GM21619 (cell line): ENCODE measurements around the gene COX5A.
A peak's percentile ranks its signal among the peaks of the same experiment; 100 is the strongest.

Source experiments
- ATAC-seq: cut with Tn5 transposase; IDR thresholded peaks from one replicate; pipeline ENCODE4 v1.9.1; 2021; ENCODE audit not compliant: unreplicated experiment

COX5A gene

DNA sequence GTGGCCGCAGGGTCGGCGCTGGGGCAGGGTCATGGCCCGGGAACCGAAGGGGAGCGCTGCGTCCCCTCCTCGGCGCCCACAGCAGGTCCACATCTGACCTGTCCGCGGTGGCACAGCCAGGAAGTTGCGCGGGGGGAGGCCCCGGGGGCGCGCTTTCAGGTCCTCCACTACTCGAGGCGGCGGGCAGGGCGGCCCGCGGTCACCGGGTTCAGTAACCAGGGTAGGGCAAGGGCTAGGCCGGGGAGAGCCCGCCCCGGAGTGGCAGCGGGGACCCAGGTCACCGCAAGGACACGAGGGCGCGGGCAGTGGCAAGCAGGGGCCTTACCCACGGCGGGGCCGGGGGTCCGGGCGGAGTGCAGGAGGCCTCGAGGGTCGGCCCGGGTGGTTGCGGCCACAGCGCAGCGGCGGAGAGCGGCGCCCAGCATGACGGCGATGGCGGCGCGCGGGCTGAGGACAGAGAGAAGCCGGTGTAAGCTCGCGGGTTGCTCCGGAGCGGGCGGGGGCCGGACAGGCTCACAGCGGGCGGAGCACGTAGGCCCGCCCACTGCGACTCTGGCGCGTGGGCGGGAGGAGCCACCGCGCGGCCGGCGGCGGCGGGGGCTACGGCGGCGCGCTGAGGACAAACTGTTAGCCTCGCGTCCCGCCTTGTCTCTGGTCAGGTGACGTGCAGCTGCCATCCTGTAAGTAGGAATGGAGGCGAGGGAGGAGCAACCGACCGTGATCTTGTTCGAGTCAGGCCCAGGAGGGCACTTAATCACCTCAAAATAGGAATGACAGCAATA, at the start of gene COX5A:
COX5A (minus strand) TSS at position 484 of the 782 bp plus-strand sequence; CDS start at position 425, 59 bp downstream.
- peak; percentile 83 for ATAC-seq

DNA sequence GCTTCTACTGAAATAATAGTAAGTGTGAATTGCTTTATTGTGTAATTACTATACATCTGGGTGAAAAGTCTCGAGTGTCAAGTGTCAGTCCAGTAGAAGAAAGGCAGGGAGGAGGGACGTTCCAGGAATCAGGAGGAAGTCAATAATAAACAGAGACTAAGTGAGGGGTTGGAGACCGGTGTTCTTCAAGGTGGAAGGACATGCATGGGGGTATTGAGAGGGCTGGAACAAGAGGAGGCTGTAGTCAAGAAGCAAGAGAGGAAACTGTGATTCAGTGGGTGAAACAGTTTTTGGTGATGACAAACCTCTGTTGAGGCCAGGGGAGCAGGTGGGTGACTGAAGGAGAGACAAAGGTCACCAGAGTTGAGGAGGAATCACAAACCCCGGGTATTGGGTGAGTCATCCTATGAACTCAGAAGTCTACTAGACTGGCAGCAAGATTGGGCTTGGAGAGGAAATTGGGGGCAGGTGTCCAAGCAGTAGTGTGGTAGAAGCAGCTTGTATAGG, 45.9 kb upstream of the COX5A start:
- ATAC-seq, result no peak

DNA sequence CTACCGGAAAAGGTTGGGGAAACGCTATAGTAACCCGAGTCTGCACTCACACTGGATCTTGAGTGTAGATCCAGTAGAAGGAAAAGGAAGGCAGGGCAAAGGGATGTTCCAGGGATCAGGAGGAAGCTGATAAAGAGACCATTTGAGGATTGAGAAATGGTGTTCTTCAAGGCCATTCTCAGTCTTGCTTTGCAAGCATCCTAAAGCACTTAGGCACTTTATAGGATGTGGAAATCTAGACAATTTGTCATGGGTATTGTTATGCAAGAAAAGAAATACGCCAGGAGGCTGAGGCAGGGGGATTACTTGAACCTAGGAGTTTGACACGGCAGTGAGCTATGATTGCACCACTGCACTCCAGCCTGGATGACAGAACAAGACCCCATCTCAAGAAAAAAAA, 44.3 kb upstream of the COX5A start:
- ATAC-seq, result no peak

DNA sequence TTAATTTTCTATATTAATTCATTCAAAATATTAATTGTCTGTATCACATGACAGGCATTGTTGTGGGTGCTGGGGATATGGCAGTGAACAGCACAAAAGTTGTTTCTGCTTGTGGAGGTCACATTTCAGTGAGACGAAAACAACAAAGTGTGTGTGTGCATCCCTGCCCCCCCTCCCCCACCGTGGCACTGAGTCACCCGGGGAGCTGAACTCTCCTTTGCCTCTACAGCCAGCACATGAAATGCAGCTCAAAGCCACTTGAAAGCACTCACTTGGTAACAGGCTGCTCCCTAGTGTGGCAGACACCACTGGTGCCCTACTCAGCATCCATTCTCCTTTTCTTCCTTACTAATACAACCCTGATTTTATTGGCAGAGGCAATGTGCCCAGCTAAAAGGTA, 40.6 kb upstream of the COX5A start:
- no peak for ATAC-seq

DNA sequence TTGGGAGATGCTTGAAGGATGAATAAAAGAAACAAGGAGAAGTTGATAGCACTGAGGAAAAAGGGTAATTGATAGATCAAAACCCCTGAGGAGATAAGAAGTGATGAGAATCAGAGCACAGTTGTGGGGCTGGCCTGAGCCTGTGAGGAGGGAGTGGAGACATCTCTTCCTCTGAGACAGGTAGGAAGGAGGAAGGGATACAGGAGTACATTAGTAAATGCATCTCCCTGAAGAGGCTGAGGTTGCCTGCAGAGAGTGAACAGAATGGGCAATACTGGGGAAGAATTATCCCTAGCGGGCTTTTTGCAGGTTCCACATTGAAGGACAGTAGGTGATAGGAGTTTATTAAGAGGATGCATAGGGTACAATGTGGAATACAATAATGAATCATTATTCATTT, 40.2 kb upstream of the COX5A start:
- ATAC-seq, result no peak

DNA sequence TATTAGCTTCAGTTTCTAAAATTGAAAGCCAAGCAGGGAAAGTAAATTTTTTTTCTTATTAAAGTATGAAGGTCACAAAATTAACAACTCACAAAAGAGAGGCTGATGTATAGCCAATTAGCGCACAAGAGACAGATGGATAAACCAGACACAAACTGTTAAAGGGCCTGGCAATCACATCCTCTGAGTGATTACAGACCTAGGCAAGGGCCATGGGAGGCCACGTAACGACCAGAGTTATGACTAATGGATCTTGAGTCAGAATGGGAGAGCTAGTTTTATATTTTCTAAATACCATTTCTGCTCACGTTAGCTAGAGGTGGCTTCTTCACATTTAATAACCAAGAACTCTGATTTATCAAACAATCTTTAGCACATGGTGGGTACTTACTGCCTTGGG, 39.7 kb upstream of the COX5A start:
- no peak for ATAC-seq

DNA sequence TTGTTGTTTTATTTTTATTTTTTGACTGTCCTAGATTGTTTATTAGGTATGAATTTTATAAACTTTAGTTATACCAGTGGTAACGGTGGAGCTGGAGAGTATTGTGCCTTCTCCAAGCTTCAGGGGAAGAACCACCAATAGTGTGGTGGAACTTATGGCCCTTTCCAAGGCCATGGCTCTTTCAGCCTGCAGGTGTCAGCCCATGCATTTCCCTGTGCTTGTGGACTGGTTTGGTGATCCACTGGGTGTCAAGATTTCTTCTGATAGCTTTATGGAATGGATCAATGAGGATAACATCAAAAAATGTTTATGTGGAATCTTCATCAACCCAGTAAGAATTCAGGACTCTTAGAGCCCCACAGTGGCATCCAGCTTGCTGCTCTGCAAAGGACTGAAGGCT, 38.3 kb upstream of the COX5A start:
- ATAC-seq, result no peak

DNA sequence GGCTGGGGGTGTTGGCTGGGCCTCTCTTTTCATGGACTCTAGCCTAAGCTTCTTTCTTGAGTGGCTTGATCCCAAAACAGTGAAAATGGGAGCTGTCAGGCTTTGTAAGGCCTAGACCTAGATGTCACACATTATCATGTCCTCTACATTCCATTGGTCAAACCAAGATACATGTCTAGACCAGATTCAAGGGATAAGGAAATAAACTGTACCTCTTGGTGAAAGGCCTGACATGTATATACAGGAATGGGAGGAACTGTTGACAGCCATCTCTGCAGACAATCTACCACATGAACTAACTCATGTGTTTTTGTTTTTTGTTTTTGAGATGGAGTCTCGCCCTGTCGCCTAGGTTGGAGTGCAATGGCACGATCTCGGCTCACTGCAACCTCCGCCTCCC, 29.8 kb upstream of the COX5A start:
- ATAC-seq, result no peak

DNA sequence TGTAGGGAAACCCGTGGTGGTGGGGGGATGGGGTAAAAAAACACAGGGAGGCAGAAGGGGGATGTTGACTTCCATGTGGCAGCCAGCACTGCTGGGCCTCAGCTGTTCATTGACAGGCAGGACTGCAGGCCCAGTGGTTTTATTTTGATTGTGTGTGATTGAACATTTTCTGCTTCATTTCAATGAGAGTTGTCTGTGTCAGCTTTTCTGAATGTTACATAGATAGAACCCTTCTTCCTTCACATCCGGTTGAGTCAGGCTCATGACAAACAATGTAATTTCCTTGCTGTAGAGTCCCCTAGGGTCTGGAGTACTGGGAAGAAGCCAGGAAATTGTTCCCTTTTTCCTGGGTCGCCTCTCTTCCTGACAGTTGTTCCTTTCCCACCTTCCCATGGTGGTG, 26.9 kb upstream of the COX5A start:
- ATAC-seq, result no peak

DNA sequence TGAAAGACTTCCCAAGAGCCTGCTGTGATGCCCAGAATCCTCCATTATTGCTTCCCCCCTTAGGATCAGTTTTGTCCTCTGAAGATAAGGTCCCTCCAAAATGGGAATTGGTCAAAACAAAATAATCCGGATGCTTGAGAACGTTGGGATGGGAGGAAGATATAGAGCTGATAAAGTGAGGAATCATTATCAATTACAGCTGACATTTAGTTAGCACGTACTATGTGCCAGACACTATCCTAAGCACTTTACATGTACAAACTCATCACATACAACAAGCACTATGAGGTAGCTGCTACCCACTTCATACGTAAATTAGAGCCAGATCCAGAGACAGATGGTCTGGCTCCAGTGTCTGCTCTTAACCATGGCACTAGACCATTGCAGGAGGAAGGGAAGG, 25.3 kb upstream of the COX5A start:
- ATAC-seq, result no peak

DNA sequence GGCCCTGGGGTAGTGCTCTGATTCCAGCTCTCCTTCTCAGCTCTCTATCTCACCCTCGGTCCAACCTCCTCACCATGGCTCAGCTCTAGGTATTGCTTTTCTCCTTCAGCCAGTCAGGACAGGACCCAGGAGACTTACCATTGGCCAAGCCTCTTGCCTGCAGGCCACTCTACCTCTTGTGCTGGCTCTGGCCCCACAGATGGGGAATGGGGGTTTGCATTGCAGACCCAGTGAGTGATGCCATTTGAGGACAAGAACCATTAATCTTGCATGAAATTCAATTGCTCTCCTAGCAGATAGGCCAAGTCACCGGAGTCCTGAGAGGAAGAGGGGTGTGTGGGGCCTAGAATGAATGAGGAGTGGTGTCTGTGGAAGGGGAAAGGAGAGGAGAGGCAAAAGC, 24.8 kb upstream of the COX5A start:
- ATAC-seq, result no peak

DNA sequence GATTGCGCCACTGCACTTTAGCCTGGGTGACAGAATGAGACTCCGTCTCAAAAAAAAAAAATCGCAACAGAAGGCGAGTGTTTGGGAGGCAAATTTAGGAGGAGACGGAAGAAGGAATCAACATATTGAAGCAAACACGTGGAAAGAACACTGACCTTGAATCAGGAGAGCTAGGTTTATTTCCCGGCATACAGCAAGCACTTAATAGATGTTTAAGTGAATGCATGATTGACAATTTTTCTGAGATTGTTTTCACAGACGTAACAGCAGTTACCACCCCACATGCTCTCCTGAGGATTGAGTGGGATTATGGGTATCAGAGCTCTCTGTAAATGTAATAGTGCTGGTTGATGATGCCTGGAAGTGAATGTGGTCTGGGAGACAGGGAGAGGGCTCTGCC, 24.3 kb upstream of the COX5A start:
- no peak for ATAC-seq

DNA sequence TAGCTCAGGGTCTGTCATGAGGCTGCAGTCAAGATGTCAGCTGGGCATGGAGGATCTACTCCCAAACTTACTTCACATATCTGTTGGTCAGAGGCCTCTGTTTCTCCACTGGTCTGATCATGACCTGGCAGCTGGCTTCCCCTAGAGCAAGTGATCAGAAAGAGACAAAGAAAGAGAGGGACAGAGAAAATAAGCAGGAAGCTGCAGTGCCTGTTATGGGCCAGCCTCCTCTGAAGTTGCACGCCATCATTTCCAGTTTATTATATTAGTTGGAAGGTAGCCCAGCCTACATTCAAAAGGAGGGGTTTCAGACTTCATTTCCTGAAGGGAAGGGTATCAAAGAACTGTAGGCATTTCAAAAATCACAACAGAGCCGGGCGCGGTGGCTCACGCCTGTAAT, 23.7 kb upstream of the COX5A start:
- no peak for ATAC-seq

DNA sequence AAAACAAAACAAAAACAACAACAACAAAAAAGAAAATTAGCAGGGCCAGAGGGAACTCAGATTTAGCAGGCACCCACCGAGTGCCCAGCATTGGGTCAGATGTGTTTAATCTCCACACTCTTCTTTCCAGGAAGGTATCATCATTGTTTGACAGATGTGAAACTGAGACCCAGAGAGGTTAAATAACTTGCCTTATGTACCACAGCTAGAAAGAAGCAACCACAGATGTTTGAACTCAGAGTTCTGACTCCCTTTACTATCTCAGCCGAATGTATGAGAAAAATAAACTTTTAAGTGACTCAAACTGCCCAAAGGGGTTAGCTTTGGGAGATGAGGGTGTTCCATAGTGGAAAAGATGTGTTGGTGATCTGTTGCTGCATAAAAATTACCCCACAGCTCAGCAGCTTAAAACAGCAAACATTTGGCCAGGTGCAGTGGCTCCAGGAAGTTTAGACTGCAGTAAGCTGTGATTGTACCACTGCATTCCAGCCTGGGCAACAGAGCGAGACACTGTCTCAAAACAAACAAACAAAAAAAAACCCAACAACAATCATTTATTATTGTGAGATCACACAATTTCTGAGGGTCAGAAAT, 23.2 kb upstream of the COX5A start:
- no peak for ATAC-seq

DNA sequence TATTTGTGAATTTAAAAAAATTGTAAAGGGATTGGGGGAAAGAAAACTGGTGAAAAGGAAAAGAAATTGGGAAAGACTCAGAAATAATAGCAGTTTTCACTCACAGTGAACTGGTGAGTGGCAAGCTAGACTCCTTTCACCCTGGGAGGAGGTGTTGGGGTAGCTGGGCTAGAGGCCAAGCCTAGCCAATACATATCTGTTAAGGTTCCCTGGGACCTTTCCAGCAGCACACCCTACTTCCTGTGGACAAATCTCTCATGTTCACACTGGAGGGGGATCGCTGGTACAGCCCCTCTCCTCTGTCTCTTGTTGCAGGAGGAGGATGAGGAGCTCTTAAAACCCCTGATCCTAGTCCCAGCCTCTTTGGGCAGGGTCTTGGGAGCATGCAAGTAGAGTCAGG, 22.4 kb upstream of the COX5A start:
- ATAC-seq, result no peak

DNA sequence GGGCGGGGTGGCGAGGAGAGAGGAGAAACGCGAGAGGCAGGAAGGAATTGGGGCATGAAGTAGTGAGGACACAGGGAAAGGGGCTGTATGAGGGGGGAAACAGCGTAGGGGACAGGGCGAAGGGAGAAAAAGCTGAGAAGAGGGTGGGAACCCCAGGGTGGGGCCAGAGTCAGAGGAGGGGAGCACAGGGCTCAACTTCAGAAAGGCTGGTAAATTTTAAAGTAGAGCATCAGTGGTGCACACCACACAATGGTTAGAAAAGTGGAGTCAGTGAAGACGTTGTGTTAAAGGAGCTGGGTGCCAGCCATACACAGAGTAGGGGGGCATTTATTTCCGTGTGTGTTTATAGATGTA, 21.7 kb upstream of the COX5A start:
- no peak for ATAC-seq

DNA sequence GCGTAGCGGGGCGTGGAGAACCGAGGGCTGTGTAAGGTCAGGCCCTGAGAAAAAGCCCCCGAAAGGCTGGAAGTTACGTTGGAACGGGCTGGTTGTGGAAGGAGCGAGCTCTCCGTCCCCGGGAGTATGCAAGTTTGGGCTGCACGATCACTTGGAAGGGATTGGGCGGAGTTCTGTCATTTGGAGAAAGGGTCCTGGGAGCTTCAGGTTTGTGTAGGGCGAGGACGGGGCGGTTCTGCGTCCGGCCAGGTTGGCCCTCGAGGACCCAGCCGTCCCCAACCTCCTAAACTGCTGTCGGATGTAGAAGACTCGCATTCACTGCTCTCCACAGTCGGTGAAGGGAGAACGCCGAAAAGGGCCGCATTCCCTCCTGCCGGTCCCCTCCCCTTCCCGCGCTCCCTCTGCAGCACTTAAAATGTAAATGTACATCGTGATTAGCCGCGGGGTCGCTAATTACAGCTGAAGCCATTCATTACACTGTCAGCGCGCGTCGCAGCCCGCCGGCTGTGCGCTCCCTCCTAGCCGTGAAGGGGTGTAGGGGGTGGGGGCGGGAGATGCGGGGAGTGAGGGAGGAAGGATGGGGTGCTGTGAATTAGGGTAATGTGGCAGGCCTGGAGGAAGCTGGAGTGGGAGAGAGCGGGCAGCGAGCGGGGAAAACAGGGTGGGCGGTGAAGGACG, 21.2 kb upstream of the COX5A start:
- ATAC-seq, result no peak

DNA sequence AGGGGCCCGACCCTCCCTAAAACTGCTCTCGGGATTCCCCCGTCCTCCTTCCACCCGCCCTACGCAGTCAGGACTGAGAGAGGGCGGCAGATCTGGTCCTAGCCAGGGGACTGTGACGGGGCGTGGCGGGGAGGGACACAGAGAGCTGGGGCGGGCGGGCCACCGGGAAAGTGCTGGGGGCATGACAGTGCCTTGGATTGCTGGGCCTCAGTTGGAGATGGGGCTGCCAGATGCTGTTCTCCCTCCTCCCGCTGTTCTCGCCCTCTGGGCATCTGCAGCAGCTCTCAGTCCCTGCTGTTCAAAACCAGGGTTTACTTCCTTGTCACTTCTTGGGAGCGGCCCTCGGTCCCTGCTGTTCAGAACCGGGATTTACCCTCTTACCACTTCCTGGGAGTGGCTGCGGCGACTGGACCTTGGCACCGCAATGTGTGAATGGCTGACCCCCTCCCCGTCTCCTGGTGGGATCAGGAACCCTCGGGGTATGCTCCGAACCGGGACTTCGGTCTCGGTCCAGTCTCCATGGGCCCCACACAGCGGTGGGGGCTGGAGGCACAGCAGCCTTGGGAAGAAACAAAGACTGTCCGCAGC, 20.5 kb upstream of the COX5A start:
- no peak for ATAC-seq

DNA sequence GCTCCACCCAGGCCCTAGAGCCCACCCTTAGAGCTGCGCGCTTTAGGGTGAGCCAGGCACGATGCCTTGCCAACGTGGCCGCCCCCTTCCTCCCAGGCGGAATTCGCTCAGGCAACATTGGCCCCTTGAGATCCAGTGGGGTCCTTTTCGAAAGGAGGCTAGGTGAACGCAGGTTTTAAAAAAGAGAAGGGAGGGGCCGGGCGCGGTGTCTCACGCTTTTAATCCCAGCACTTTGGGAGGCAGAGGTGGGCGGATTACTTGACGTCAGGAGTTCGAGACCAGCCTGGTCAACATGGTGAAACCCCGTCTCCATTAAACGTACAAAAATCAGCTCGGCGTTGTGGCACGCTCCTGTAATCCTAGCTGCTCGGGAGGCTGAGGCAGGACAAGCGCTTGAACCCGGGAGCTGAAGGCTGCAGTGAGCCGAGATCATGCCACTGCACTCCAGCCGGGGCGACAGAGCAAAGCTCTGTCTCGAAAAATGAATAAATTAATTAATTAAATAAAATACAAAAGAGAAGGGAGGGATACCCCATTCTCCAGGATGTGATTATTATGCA, 19.7 kb upstream of the COX5A start:
- ATAC-seq, result no peak

DNA sequence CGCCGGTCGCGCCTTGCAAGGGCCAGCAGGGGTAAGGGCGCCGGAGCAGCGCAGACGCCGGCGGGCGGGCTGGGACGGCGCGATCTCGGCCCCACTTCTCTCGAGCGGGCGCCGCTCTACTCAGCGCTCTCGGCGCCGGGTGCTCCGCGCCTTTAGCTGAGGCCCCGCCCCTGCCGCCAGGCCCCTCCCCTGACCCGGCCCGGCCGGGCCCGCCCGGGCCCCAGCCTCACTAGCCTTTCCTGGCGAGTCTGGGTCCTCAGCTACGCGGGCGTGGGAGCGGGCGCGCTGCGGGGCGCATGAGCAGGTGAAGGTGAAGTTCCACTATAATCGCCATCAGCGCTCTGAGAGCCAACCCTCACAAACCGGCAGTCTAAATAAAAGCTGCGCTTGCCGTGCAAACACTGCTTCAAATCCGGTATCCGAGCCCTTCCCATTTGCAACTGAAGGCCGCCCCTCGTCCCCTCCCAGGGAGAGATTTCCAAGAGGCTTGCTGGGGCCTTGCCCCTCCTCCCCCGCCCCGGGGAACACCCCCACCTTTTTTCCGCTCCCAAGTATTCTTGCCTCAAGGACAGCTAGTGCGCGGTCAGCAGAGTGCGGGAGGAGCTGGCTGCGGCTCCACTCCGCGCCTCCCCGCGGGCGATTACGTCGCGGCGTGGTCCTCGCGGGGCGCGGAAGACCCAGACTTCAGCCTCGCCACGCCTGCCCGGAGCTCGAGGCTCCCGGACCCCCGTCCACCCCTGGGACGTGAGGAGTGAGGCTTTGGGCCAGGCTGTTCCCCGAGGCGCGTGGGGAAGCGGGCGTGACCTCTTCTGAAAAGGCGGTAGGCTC, 19.0 kb upstream of the COX5A start, which contains the start of gene RPP25:
RPP25 (minus strand) TSS at position 125 of the 828 bp plus-strand sequence. CDS start 189 bp downstream, outside the sequence.
- ATAC-seq, result peak; percentile 79
